CD4-positive, alpha-beta T cell treated with Interleukin-6 at 100 ng/mL for 8 hours (primary cell): ENCODE data around the gene SIAH3.

ENCODE experiments used
- DNase-seq: peaks from one replicate; pipeline ENCODE4 v3.0.0-alpha.2; 2020; ENCODE audit warnings: mixed read lengths, low spot score

The SIAH3 gene

DNA sequence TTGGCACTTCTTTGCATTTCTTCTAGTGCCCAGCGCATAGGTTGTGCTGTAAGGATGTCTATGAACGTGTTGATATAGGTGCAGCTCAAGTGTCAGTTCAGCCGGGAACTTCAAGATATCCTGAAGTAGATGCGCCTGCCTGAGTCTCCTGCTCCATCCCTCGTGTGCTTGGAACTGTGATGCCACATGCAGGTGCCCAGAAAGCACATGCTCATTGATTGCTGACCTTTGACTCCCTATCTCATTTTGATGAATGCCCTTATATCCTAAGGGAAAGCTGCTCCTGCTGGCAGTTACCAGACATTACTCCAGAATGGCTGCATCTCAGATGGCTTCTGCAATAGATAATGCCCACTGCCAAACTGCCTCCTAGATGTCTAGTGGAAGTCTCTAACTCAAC lies 108.6 kb downstream of the SIAH3 start:
- no peak for DNase-seq

DNA sequence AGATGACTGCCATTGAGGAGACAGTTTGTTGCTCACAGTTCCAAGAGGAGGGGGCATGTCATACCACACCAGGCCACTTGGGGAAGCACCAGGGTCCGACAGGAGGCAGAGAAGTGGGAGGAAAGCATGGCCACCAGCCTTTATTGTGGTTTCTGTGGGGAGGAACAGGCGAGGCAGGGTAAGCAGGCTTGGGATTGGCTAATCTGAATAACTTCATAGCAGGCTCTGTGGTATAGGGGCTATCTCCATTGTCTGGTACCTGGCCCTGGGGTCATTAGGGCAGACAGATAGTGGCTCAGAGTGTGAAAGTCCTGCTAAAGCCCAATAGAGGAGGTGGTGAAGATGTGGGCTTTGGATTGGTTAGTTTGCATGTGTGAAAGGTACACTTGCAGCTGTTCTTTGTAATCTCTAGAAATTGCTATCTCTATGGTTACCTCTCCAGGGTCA lies 114.0 kb downstream of the SIAH3 start:
- no peak for DNase-seq

DNA sequence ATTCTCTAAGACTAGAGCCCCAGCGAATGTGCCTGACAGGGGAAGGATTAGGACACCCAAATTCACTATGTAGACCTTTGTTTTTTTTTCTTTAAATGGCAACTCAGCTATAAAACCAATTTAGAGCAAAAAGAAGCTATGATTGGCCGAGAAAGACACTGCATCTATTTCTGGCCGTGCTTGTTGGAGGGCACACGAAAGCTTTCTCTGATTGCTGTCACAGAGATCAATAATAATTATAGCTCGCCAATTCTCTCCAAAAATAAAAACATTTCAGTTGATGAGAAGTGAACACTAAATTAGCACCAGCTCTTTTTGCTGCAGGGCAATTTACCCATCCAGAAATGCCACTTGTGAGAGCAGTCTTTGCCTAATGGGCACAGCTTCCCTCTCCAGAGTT lies 118.2 kb downstream of the SIAH3 start:
- DNase-seq, result no peak

DNA sequence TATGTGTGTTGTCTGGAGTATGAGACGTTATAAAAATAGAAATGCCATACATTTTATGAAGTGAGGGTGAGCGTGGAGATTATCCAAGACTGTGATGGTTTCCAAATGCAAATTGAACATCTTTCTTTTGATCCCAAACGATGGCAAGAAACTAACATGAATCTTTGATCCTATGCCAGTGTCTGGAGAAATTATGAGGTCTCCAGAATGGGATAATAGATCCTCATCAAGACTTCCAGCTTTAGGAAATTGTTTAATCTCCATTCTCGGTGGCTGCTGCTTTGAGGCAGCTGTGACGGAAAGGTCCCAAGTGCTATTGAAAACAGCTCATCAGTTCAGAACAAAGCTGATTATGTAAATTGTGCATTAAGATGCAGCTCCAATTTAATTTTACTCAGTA lies 118.6 kb downstream of the SIAH3 start:
- DNase-seq, result no peak

DNA sequence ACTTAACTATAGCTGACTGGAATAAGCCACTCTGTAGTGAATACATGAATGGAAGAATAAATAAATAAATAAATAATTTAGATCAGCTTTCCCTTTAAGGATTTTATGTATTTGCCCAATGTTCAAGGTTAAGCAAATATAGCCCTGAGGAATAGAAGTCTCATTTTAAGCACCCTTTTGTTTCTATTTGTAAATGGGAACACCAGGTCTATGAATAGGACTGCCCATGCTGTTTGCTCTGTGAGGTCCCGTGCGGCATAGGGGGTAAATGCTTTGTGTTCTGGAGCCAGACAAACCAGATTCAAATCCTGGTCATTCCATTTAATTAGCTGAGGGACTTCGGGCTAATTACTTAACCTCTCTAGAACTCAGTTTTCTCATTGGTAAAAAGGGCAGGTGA lies 120.1 kb downstream of the SIAH3 start:
- no peak for DNase-seq

DNA sequence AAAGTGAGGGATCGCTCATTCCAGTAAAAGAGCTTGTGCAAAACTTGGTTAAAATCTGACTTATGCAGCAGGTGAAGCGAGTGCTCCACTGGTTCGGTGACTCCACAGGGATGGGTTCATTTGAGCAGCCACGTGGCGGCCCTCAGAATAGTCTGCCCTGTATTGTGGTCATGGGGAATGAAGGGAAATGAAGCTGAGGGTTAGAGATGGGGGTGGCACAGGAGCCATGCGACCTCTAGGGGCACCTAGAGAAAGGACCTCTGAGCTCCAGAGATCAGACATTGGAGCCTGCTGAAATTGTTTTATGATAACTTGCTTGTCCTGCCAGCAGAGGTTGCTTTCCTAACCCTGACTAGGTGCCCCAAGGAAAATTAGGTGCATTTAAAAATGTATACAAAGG lies 122.8 kb downstream of the SIAH3 start:
- DNase-seq, result no peak
